Measurements from ENCODE around the gene DNMT3A. TPM values are rescaled to one million over a fixed set of nuclear protein-coding genes. Genes with fewer than 3 reads are reported as not detected.

DNMT3A gene
- total RNA-seq, 1 experiment from 2014 or later = 6.8 TPM

DNA sequence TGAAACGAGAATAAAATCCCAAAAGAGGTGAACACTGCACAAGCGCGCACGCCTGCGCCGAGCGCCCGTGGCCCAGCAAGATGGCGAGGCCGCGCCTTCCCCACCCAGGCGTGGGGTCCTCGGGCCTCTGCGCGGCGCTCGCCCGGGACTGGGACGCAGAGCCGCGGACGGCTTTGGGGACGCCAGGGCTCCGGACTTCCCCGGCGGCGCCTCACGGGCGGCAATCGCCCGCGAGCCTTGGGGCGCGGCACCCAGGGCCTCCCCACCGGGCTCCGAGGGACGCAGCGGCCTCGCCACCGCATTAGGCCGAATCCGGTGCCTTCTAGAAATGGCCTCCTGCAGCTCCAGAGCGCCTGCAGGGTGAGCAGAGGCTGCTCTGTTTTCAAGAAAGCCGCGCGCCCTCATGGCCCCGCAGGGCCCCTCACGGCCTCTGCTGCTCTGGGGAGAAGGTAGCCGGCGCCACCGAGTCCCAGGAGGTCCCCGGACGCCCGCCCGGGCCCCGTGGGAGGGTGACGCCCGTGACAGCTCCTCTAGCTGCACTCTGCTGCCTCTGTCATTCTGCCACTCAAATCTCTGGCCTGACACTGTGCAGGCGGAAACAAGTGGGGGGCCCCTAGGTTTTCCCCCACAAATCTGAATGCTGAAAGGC is 137.4 kb downstream of the DNMT3A start:
- DNase-seq (ENCODE audit: low spot score) = no peak

DNA sequence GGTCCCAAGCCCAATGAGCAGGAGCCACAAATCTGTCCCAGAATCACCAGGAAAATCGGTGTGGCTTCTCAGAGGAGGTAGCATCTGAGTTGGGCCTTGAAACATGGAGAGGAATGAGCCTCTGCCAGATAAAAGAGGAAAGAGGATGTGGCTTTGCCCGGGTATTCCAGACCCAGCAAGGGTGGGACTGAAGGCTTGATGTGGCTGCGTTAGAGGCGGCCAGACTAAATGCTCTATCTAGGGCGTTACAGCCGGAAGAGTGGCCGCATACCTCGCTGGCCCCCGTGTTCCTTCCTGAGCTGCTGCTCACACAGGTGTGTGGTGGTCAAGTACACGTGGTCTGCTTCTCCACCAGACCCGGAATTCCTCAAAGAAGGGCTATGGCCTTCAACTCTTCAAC is 139.4 kb downstream of the DNMT3A start:
- DNase-seq (ENCODE audit: low spot score) = no peak

- DNase-seq (ENCODE audit: low spot score) = no peak
Measured at GRCh38 chr2:25201794-25202193, 139.9 kb downstream of the DNMT3A start.

- DNase-seq (ENCODE audit: low spot score) = no peak
Measured at GRCh38 chr2:25201265-25201664, 140.5 kb downstream of the DNMT3A start.

DNA sequence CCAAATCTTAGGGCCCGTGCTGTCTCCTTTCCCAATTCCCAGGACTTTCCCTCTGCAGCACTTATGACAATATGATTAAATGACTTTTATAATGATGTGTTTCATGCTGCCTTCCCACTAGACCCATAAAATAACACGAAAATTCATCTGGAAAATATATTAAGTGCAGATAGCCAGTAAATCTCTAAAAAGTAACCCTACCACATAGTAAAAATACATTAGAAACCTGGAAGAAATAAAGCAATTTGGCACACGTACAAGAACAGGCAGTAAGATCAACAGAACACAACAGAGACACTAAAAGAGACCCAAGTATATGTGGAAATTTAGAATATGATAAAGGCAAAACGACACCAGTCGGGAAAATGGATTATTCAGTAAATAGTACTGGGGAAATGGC is 143.1 kb downstream of the DNMT3A start:
- DNase-seq (ENCODE audit: low spot score) = no peak

DNA sequence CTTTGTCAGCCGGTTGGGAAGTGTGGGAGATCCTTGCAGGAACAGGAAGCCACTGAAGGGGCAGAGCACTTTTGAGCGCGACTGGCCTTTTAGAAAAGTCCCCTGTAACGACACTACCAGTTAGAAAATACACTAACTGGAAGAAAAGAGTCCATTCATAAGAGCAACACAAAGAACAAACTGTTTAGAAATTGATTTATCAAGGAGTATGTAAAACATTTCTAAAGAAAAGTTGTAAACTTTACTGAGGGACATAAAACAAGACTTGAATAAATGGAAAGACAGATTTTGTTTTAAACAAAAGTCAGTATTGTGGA is 143.6 kb downstream of the DNMT3A start:
- no peak for DNase-seq (ENCODE audit: low spot score)

DNA sequence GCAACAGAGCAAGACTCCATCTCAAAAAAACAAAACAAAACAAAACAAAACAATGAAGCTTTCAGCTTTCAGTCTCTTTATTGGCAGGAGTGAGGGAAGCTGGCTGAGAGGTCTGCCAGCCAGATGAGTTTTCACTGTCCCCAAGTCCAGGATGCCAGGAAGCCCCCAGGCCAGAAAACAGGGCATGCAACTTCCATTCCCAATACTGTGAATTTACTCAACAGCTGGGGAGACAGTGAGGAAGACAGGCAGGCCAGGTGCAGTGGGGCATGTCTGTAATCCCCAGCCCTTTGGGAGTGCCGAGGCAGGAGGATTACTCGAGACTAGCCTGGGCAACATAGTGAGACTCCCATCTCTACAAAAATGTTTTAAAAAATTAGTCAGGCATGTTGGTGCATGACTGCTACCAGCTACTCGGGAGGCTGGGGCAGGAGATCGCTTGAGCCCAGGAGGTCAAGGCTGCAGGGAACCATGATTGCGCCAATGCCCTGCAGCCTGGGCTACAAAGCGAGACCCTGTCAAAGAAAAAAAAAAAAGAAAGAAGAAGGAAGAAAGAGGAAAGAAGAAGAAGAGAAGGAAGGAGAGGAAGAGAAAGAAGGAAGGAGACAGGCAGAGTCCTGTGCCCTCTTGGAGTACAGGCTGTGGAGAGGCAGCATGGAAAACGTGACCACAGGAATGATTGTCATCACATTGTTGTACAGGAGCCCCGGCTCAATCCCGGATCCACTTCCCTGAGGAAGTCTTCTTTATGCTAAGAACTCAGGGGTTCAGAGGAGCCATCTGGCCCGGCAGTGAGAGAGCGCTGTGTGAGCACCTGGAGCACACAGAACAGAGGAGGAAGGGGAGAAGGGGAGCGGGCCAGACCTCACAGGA is 144.2 kb downstream of the DNMT3A start:
- DNase-seq (ENCODE audit: low spot score) = peak; percentile 12

DNA sequence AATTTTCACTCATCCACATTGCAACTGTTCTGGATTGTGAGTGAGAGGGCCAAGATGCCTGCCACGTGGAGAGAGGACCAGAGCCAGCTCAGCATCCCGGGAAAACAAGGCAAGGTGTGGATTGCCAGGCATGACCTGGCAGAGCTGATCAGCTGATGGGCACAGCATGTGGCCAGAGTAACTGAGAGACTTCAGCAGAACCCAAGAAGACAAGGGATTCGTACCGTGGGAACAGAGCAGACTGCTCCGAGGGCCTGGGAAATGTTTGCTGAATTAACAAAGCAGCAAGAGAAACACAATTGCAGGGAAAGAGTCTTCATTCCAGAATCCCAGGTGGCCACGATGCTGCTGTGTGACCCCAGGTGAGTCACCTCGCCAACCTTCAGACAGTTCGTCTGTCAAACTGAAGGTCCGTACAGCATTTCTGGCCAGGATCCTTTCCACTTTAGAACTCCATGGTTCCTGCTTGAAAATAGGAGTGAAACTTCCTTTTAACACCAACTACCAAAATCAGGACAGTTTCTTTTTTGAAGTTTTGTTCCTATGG is 147.1 kb downstream of the DNMT3A start:
- DNase-seq (ENCODE audit: low spot score) = no peak

- DNase-seq (ENCODE audit: low spot score) = no peak
Measured at GRCh38 chr2:25190536-25190935, 151.2 kb downstream of the DNMT3A start.

GRCh38 chr2:25188405-25188804 is 153.3 kb downstream of the DNMT3A start:
- no peak for DNase-seq (ENCODE audit: low spot score)

- DNase-seq (ENCODE audit: low spot score) = no peak
Measured at GRCh38 chr2:25187729-25188350, 153.9 kb downstream of the DNMT3A start.

DNA sequence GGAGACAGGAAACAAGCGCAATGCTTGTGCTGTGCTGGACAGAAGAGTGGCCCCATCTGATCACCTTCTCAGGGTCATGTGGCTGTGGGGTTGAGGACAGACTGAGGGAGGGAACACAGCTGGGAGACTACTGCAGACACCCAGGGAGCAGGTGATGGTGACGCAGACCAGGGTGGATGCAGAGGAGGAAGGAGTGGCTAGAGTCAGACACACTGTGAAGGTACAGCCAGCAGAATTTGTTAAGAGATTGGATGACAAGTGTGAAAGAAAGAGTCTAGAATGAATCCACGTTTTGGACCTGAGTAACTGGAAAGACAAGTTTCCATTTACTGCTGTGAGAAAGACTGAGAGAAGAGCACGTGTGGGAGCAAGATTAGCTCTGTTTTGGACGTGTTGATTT is 157.5 kb downstream of the DNMT3A start:
- DNase-seq (ENCODE audit: low spot score) = no peak

DNA sequence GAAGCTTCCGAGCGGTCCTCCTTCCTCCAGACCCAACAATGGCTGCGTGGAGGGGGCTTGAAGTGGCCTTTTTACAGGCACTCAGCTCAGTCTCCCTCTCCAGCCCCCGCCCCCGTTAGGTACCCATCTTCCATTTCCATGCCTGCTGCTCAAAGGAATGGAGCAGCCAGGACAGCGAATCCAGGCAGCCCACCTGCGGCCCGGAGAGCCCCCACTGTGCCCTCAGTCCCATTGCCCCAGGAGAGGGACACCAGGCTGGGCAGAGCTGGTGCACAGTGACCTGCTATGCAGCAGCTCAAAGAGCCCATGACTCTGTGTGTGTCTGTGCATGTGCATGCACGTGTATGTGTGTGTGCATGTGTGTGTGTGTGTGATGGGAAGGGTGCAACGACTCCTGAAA is 162.7 kb downstream of the DNMT3A start:
- no peak for DNase-seq (ENCODE audit: low spot score)

Other genes with a start within 250 kb of the DNMT3A start
- not detected in 2 replicates for gene POMC, start 173.3 kb downstream of the DNMT3A start, total RNA-seq (2014; rRNA removed; shearing (Covaris generic))